HEK293T (cell line): Measurements from ENCODE around the gene PLEKHA4.

ENCODE experiments used
- ARNT ChIP-seq: fragments of 450-650 bp; IDR thresholded peaks from 2 replicates; pipeline ENCODE4 v1.6.1; 2017; ENCODE audit warnings: mild to moderate bottlenecking
- BHLHE40 ChIP-seq: fragments of 450-650 bp; IDR thresholded peaks from 2 replicates; pipeline ENCODE4 v1.6.1; 2016; ENCODE audit warnings: mild to moderate bottlenecking, moderate library complexity, borderline replicate concordance
- ELF4 ChIP-seq: fragments of 450-650 bp; IDR thresholded peaks from 2 replicates; pipeline ENCODE4 v1.6.1; 2017; ENCODE audit warnings: antibody characterized with exemption
- FOXK2 ChIP-seq: fragments of 450-650 bp; IDR thresholded peaks from 2 replicates; pipeline ENCODE4 v1.6.1; 2016; ENCODE audit warnings: mild to moderate bottlenecking
- FOXM1 ChIP-seq: fragments of 450-650 bp; IDR thresholded peaks from 2 replicates; pipeline ENCODE4 v1.6.1; 2017; ENCODE audit warnings: mild to moderate bottlenecking, borderline replicate concordance
- LEF1 ChIP-seq: fragments of 450-650 bp; IDR thresholded peaks from 2 replicates; pipeline ENCODE4 v1.6.1; 2017; ENCODE audit warnings: mild to moderate bottlenecking, borderline replicate concordance
- NFRKB ChIP-seq: fragments of 450-650 bp; IDR thresholded peaks from 2 replicates; pipeline ENCODE4 v1.6.1; 2016; ENCODE audit warnings: mild to moderate bottlenecking, moderate library complexity
- PKNOX1 ChIP-seq: fragments of 450-650 bp; IDR thresholded peaks from 2 replicates; pipeline ENCODE4 v1.6.1; 2016
- SP1 ChIP-seq: fragments of 450-650 bp; IDR thresholded peaks from 2 replicates; pipeline ENCODE4 v1.6.1; 2017
- SUZ12 ChIP-seq: fragments of 450-650 bp; IDR thresholded peaks from 2 replicates; pipeline ENCODE4 v1.6.1; 2016; ENCODE audit warnings: mild to moderate bottlenecking

- no peak for TF ChIP-seq ARNT
- no peak for TF ChIP-seq FOXM1
- TF ChIP-seq ELF4 = no peak
- no peak for TF ChIP-seq SUZ12
- TF ChIP-seq FOXK2 = no peak
- no peak for TF ChIP-seq SP1
- TF ChIP-seq LEF1 = no peak
- TF ChIP-seq BHLHE40 = no peak
- TF ChIP-seq PKNOX1 = no peak
- no peak for TF ChIP-seq NFRKB
Observed at GRCh38 chr19:48867123-48867745, 1.2 kb downstream of the PLEKHA4 start.
